ENCODE results near the gene HPSE.
"Not testable (repeated sequence)": the region's sequence is repeated elsewhere in the genome, so short reads cannot be mapped to it uniquely, and the experiment has no call there.

The HPSE gene

DNA sequence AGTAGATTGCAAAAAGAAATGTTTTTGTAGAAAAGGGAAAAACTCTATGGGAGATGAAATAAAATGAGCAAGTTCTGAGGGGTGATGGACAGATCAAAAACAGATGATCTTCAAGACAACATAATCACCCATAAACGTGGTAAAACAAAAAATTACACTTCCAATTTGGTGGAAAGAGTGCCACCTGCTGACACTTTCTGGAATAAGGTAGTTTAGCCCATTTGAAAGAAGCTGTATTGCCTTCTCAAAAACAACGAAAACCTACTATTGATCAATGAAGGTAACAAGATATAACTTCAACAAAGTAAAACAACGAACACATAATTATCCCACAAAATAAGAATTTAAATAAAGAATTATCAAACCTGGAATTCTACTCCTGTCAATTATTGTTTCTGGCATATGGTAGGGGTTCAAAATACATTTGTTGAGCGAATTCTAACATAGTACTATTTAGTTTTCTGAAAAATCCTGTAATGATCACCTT is 52.6 kb downstream of the HPSE start:
- peak in 4 of 5 experiments; percentile 11 to 74 (median 22) for DNase-seq

DNA sequence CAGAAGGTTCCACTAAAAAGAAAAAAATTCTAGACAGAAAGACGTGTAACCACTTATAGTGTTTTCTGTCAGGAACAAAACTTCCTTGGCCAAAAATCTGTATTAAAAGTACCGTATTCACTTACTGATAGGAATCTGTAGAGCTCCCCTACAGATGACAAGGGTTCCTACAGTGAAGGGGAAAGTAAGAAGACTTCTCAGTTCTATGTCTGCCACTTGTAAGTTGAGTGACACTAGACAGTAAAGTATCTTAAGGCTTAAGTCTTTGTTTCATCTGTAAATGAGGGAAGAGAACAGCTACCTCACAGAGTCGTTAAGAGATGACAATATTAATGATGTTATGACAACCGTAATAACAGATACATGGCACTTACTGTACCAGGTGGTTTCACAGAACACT is 53.3 kb downstream of the HPSE start:
- peak in 1 of 5 experiments; percentile 23 for DNase-seq

DNA sequence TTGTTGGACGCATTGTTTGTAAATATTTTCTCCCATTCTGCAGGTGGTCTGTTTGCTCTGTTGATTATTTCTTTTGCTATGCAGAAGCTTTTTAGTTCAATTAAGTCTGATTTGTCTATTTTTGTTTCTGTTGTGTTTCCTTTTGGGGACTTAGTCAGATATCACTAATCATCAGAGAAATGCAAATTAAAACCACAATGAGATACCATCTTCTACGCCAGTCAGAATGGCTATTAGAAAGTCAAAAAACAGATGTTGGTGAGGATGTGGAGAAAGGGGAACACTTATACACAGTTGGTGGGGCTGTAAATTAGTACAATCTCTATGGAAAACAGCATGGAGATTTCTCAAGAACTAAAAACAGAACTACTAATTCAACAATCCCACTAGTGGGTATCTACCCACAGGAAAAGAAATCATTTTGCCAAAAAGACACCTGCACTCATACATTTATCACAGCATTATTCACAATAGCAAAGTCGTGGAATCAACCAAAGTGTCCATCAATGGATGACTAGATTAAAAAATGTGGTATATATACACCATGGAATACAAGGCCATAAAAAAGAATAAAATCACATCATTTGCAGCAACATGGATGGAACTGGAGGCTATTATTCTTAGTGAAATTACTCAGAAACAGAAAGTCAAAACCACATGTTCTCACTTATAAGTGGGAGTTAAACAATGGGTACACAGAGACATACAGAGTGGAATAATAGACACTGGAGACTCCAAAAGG is 58.2 kb downstream of the HPSE start:
- peak in 1 of 5 experiments; percentile 78 for DNase-seq

DNA sequence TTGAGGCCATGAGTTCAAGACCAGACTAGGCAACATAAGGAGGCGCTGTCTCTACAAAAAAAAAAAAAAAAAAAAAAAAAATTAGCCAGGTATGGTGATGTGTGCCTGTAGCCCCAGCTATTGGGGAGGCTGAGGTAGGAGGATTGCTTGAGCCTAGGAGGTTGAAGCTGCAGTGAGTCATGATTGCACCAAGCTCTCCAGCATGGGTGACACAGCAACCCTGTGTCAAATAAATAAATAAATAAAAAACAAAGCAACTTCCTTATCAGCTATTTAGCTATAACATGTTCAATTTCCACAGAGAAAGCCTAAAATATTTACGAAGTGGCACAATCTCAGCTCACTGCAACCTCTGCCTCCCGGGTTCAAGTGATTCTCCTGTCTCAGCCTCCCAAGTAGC is 60.7 kb downstream of the HPSE start:
- DNase-seq, result not testable (repeated sequence)

DNA sequence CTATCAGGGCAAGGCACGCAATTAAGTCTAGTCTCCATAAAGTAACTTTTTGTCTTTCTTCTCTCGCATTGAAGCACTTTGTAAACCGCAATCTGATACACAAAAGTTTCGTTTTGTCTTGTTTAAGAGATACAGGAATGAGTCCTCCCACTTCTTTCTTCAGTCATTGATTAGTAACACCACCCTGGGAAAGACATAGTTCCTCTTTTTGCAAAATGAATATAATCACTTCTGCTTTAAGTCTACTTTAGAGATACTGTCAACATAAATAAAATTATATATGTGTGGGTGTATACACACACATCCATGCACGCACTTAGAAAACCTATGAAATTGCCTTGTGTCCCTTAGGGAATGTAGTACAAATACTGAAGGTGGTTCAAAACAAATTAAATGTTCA is 61.7 kb downstream of the HPSE start:
- peak in 1 of 5 experiments; percentile 75 for DNase-seq

DNA sequence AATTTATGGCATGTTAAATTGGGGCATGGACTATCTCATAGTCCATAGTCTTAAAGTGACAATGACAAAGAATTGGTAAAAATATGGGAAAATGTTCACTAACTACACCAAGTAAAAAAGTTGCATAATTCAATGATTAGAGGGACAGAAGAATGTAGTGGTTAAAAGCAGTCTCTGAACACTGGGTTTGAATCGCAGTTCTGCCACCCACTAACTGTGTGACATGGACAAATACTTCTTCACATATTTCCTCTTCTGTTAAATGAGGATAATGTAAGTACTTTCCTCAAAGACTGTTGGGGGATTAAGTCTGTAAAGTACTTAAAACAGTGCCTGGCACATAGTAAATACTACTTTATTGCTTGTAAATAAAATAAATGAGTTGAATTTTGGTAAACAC is 65.4 kb downstream of the HPSE start:
- DNase-seq, result no peak

DNA sequence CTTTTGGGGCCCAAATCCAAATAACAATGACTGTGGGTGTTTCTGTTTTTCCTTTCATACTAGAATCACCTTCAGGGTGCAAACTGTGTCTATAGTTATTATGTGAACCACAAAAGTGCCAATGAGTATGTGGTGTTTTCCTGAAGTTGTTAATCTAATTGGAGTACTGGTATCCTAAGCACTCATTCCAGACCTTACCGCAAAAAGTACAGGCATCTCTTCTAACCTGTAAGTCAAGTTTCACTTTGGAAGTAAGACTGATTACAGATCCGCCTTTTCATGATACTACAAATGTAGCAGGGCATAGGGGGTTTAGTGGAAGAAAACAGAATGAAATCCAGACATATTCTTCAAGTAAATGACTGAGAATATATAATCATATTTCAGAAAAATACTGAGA is 66.2 kb downstream of the HPSE start:
- DNase-seq, result no peak

DNA sequence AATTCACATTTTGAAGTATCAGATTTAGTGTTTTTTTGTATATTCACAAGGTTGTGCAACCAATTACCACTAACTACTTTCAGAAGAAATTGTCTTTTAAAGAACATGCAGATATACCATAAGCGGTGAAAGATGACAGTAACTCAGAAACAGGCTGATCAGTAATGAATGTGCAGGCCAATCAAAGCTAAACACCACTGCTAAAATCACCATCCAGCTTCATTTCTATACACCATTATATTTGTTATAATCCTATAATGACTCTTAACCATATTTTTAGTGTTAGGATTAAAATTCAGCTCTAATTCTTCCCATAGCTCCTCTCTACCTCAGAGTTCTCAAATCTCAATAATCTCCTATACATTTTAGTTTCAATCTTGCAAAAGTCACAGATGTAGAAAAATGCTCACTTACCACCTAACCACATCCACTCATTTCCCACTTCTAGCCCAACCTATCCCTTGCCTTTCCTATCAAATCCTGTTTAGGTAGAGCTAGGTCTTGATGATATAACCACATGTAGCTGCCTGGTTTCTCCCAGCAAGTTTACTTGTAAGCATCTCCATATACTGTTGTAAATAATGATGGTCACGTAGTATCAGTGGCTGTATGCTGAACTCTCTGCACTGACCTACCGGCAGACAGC is 66.7 kb downstream of the HPSE start:
- peak in 1 of 5 experiments; percentile 78 for DNase-seq

DNA sequence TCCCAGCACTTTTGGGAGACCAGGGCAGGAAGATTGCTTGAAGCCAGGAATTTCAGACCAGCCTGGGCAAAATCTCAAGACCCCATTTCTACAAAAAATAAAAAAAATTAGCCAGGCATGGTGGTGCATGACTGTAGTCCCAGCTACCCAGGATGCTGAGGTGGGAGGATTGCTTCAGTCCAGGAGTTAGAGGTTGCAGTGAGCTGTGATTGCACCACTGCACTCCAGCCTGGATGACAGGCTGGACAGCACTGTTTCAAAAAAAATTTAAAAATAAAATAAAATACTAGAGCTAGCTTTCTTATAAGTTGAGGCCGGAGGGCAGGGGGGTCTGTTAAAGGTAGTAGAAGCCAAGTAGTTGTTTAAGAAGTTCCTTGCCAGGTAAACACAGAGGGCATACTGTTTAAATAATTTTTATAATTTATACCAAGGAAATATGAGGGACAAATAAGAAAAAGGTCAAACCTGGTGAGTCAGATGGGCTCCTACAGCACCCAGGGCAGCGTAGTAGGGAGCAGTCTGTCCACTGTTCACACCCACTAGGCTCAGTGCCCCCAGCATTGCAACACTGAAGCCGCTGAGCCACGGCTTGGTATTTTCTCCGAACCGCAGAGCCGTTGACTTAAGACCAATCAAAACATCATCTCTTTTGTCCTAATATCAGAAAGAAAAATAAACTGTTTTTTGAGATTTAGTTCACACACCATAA is 67.4 kb downstream of the HPSE start:
- DNase-seq, result no peak

DNA sequence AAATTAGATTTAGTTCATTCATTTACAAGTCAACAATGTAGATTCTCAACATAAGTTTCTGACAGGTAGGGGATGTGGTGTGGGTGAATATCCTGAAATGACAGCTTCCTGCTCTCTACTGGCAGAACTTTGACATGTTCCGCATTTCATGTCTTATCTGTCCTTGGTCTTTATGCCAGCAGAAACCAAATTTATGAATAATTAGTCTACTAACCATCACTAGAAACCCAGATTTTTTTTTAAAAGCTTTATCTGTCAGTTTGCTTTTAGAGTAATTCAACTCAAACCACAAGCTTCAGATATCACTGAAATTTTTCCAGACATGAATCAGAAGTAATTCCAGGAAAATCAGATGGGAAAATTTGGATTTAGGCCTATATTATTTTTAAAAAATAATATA is 68.0 kb downstream of the HPSE start:
- DNase-seq, result peak in 1 of 5 experiments; percentile 86

DNA sequence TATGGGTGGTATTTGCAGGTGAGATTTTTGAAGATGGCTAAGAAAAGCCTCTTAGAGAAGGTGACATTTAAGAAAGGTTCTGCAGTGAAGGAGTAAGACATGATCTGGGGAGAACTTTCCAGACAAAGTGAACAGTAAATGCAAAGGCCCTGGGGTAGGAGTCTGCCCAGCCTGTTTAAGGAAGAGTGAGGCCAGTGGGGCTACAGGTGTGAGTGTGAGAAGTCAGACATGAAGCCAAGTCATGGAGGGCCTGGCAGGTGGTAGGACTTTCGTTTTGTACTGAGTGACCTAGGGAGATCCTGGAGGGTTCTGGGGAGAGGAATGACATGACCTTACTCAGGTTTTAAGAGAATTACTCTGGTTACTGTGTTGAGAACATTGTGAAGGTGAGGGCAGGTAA is 71.5 kb downstream of the HPSE start:
- DNase-seq, result no peak

DNA sequence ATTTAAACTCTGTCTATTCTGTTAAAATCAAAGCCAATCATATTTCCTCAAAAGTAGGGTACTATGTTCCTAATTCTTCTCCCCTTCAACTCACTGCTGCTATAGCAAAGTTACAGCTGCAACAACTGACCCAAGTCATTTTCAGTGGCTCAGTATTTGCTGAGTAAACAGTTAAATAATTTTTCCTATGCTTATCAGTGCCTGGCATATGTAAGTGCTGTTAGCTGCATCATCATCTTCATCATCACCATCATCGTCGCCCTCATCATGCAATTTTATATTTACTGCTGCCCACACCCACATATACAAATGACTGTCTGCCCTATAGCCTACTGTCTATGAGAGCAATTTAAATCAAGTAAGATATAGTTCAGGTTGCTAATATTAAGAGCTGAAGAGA is 72.0 kb downstream of the HPSE start:
- no peak for DNase-seq

DNA sequence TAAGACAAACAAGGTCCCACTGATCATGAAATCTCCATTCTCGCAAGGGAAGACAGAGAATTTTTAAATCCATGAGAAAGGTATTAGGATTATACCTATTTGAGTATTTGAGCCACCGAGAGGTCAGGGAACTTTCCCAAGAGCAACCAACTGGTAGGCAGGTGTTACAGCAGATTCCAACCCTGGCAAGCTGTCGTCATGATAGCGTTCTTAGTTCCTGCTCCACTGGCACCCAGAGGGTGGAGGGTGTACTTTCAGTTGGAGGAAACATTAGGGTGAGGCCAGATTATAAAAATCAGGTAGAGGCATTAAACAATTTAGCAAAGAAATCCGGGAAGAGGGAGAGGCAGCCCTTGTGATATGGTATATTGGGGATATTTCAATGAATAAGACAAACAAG is 73.3 kb downstream of the HPSE start:
- DNase-seq, result no peak

DNA sequence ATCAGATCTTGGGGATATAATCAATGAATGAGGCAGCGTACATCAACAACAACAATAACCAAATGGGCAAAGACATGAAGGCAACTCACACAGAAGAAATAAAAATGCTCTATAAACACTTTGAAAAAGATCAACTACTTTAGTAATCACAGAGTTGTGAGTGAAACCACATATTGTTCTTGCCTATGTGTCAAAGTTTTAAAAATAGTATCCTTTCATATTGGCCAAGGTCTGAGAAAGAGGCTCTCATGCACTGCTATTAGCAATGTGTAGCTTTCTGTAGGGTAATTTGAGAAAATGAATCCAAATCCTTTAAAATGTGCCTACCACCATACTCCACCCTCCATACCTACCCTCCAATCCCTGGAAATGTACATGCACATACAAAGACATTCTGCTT is 75.1 kb downstream of the HPSE start:
- no peak for DNase-seq

DNA sequence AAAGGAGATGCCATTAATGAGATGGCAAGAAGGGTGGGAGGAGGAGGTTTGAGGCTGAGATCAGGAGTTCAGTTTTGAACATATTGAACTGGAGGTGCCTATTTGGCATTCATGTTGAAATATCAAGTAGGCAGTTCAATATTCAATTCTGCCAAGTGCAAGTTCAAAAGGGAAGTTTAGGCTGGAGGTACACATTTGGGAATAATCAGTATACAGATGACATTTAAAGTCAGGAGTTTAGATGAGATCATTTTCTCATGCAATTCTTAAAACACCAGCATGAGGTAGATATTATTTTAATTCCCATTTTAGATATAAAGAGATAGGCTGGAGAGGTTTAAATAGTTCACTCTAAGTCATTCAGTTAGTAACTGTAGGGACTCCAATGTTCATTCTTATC is 76.2 kb downstream of the HPSE start:
- no peak for DNase-seq

DNA sequence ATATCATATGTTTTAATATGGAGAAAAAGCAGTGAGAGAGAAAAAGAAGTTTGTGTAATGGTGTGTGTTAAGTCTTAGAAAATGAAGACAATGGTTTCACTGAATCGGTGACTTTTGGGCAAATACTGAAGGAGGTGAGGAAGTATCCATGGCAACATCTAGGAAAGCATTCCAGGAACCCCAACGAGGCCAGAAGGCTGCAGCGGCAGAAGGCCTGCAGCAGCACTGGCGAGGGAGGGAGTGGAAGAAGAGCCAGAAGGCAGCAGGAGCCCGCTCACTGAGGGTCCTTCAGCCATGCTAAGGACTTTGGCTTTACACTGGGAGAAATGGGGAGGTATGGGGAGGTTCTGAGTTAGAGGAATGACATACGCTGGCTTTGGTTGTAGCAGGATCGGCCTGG is 76.8 kb downstream of the HPSE start:
- no peak for DNase-seq

DNA sequence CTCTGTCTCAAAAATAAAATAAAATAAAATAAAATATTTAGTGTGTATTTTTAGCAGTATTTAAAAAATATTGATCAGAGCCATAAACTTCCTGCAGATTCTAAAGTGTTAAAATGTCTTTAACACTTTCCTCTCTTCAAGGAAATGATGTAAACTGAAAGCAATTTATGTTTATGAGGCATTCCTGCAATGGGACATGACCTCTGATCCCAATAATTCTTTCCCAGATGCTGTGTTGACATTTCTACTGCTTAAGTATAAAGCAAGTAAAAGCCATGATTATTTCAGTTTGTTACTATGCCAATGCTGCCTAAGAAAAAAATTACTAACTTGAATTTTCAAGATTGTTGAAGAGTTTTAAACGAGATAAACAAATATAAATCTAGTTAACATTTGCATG is 79.1 kb downstream of the HPSE start:
- DNase-seq, result no peak

DNA sequence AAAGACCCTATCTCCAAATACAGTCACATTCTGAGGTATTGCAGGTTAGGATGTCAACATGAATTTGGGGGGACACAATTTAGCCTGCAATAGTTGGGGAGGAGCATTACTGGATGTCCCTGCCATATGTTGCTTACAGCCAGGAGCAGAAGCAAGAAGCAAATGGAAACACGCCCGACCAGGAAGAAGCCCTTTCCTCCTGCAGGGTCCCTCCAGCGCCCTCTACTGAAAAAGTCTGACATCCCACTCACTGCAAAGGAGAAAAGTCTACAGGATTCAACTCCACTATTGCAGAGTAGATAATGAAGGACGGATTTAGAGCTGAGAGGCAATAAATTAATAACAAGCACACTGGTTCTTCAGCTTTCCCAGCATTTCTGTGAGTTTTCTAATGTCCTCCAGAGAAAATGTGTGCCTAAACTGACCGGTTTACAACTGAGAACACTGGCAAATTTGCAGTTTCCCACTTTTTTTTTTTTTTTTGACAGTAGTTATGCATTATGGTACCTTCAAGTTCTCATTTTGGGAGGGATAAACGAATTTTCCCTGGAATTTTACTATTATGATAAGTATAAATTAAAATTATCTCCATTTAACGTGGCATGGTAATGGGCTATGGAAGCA is 81.8 kb downstream of the HPSE start:
- peak in 4 of 5 experiments; percentile 31 to 78 (median 54) for DNase-seq

DNA sequence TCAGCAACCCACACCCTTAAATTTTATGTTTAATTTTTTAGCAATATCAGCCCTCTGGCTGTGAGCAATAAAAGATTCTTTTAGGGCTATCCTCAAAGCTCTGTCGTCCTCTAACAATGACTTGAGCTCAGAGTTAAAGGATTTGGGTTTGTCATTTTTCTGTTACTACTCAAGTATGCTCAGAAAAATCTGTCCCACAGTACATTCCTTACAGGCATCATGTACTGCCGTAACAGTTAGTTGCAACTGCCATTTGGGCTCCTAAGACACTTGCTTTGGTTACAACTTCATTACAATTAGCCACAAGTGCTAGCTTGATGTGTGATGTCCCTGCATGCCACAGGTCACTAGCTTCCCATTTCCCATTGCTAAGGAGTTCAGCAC is 83.2 kb downstream of the HPSE start:
- DNase-seq, result no peak

DNA sequence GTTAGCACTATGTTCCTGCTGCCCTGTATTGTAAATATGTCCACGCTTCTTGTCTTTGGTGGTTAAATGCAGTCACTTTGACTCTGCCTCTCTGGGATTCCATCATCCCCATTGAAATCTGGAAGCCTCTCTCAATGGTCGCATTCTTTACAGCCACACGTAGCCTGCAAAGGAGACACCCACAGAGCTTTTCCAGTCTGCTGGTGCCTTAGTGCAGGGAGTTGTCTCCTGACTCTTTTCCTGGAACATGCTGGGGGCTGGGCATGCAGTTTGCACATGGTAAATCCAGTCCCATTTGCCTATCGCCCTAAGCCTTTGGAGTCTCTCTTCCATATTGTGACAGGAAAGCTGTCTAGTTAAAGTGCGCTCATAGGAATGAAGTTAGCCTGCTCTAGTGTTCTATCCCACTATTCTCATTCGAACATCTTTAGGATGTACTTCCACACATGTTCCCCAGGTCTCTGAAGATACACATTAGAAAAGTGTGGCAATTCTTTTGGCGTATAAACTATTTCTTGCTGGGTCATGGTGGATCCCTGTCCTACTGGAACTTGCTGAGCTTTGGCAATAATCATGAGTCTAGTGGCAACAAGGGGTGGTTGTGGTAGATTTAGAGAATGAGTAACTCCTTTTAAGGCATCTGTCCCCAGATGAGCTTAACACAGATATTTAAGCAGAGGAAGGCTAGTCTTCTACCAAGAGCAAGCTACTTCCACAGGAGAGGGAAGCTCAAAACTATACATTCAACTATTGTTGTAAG is 83.8 kb downstream of the HPSE start:
- no peak for DNase-seq

DNA sequence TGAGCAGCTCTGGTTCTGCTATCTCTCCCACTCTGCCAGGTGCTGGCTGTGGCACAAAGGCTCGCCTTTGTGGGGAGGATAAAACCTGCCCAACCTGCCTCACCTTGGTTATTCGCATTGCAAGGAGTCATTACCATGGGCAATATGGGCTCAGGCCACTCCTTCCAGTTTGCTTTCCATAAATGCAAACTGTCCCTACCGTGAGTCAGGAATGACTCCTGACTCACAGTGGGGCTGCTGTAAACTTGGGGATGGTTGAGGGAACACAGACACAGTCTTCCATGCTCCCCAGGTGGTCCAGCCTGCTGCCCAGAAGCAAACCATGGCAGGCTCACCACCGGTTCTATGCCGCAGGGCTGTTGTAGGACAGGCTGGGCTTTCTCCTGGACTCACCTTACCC is 86.2 kb downstream of the HPSE start:
- no peak for DNase-seq
